AG09319 (cell line): ENCODE results near the gene PXDN.
"Not testable (repeated sequence)": the region's sequence is repeated elsewhere in the genome, so short reads cannot be mapped to it uniquely, and the experiment has no call there.

ENCODE experiments used
- DNase-seq: peaks from one replicate; pipeline ENCODE4 v3.0.0-alpha.2; 2010; ENCODE audit warnings: low read depth; ENCODE audit errors: extremely low read depth
- CTCF ChIP-seq: IDR thresholded peaks from 2 replicates; pipeline ENCODE4 v1.5.1; 2011; ENCODE audit warnings: low read depth, mild to moderate bottlenecking, inconsistent platforms, low read length, moderate library complexity

Gene PXDN

GRCh38 chr2:1701556-1702185, 42.6 kb downstream of the PXDN start:
- DNase-seq = no peak
- TF ChIP-seq CTCF = no peak

- TF ChIP-seq CTCF = no peak
- DNase-seq = no peak
These were observed 43.3 kb downstream of the PXDN start for GRCh38 chr2:1701020-1701419.

GRCh38 chr2:1700427-1700826, 43.9 kb downstream of the PXDN start:
- DNase-seq = not testable (repeated sequence)

GRCh38 chr2:1698188-1698945, 45.9 kb downstream of the PXDN start:
- no peak for TF ChIP-seq CTCF
- DNase-seq = no peak

- DNase-seq = no peak
- TF ChIP-seq CTCF = no peak
These were observed 46.7 kb downstream of the PXDN start for GRCh38 chr2:1697601-1698000.

- no peak for TF ChIP-seq CTCF
These were observed 47.8 kb downstream of the PXDN start for GRCh38 chr2:1696472-1696871.

GRCh38 chr2:1694371-1695271, 49.7 kb downstream of the PXDN start:
- DNase-seq = no peak
- TF ChIP-seq CTCF = no peak

More at GRCh38 chr2:1696472-1696871, 47.8 kb downstream of the PXDN start:
- DNase-seq = no peak
